ENCODE data around the gene CSAG1.
"Not testable (repeated sequence)": the region's sequence is repeated elsewhere in the genome, so short reads cannot be mapped to it uniquely, and the experiment has no call there.

DNA sequence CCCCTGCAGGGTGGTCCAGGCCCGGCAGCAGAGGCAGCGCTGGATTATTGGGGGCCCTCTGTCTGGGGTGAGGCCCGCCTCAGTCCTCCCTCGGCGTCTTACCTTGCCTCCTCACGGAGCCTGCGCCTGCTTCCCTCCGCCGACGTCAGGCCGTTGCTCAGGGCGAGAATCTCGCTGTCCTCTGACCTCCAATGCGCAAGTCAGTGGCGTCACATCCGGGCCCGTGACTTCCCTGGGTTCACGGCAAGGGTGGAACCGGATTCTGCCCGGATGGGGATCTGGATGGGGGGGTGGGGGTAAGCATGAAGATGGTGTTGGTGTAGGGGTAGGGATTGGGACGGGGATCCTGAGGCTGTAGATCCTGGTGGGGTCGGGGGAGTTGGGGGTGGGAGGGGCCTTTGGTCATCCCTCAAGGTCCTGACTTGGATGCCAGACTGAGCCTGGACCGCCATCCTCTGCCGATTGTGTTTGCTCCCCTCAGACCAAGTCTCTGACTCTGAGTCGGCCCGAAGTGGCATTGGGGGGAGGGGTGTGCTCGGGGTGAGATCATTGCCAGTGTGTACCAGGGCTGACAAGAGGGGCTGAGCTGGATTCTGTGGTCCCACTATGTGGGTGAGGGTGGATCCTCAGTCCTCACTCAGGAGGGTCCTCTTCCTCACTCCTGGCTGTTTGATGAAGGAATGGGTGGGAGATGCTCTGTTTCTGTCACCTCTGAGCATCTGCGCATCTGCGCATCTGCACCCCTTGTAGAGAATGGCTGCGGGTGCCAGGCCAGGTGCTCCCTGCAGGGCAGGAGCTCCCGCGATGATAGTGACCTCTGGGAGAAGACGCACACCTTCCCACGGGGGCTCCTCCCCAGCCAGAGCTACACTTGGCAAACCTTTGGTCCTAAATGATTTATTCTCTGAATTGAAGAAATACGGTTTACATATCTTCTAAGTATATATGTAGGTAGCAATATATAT is 20.4 kb upstream of the CSAG1 start, which contains the start of gene MAGEA2:
- TF ChIP-seq, protein P1, sequence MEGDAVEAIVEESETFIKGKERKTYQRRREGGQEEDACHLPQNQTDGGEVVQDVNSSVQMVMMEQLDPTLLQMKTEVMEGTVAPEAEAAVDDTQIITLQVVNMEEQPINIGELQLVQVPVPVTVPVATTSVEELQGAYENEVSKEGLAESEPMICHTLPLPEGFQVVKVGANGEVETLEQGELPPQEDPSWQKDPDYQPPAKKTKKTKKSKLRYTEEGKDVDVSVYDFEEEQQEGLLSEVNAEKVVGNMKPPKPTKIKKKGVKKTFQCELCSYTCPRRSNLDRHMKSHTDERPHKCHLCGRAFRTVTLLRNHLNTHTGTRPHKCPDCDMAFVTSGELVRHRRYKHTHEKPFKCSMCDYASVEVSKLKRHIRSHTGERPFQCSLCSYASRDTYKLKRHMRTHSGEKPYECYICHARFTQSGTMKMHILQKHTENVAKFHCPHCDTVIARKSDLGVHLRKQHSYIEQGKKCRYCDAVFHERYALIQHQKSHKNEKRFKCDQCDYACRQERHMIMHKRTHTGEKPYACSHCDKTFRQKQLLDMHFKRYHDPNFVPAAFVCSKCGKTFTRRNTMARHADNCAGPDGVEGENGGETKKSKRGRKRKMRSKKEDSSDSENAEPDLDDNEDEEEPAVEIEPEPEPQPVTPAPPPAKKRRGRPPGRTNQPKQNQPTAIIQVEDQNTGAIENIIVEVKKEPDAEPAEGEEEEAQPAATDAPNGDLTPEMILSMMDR (IDR thresholded peaks at IDR 0.05): not testable (repeated sequence)
- not testable (repeated sequence) for TF ChIP-seq EZH2 (IDR thresholded peaks at IDR 0.05; ENCODE audit: borderline replicate concordance, insufficient read depth, low read depth, low read length, poor library complexity, severe bottlenecking)
